Calu3 (cell line): ENCODE results near the gene CPNE5. TPM values are rescaled to one million over a fixed set of nuclear protein-coding genes. Genes with fewer than 3 reads are reported as not detected.

Experiments
- BruUV-seq: library from RNA; stranded (reverse); fragments of 400-500 nt; replicated peaks from 2 replicates; lab custom pipeline; 2021; lab: Mats Ljungman, UMichigan
- CTCF ChIA-PET: fragments of 300-600 bp; sonication (Branson Sonifier 250); formaldehyde crosslinking; loops from one replicate; lab custom pipeline; 2022; ENCODE audit warnings: antibody characterized with exemption; lab: Charles Lee
- DNase-seq: peaks from one replicate; pipeline ENCODE4 v3.0.0; 2022
- H3K27ac Mint-ChIP-seq: one replicate; pipeline ENCODE4 v1.8.0; 2022; ENCODE audit warnings: mixed read lengths; ENCODE audit not compliant: unreplicated experiment
- H3K27me3 Mint-ChIP-seq: one replicate; pipeline ENCODE4 v1.8.0; 2022; ENCODE audit warnings: mixed read lengths; ENCODE audit not compliant: unreplicated experiment
- H3K36me3 Mint-ChIP-seq: one replicate; pipeline ENCODE4 v1.8.0; 2022; ENCODE audit warnings: mild to moderate bottlenecking, moderate library complexity, mixed read lengths; ENCODE audit not compliant: insufficient read depth, unreplicated experiment
- H3K4me1 Mint-ChIP-seq: one replicate; pipeline ENCODE4 v1.8.0; 2022; ENCODE audit warnings: mild to moderate bottlenecking, low read depth, mixed read lengths; ENCODE audit not compliant: unreplicated experiment
- H3K4me3 Mint-ChIP-seq: one replicate; pipeline ENCODE4 v1.8.0; 2022; ENCODE audit warnings: mild to moderate bottlenecking, low read depth, moderate library complexity, mixed read lengths; ENCODE audit not compliant: unreplicated experiment
- H3K9me3 Mint-ChIP-seq: one replicate; pipeline ENCODE4 v1.8.0; 2022; ENCODE audit warnings: low read depth, mixed read lengths; ENCODE audit not compliant: unreplicated experiment
- intact Hi-C: fragments of 100-400 bp; cut with micrococcal nuclease; formaldehyde crosslinking; loops from one replicate; pipeline ENCODE4 v1.10.0; 2022; ENCODE audit not compliant: unreplicated experiment
- total RNA-seq: library from RNA; stranded (reverse); gene quantifications from 2 replicates; pipeline ENCODE4 v1.2.3, GENCODE V29; 2022
- TF ChIP-seq, protein P1 (sequence below): fragments of 200-600 bp; IDR thresholded peaks from one replicate; pipeline ENCODE4 v1.8.0; 2022; ENCODE audit warnings: antibody characterized with exemption; ENCODE audit not compliant: unreplicated experiment

CPNE5 gene
- total RNA-seq, 1 experiment from 2014 or later, result not detected

- CTCF ChIA-PET, result no interaction called here
- Mint-ChIP-seq H3K9me3 (no peaks in the 10 kb centered on the region), H3K36me3 (no peaks in the 10 kb centered on the region), H3K27ac (no peak overlapping the region), H3K27me3 (peaks cover 71% of the 10 kb centered on the region), H3K4me3 (no peak overlapping the region), H3K4me1 (peaks cover 9% of the 10 kb centered on the region)
- no TSS peak for BruUV-seq
- TF ChIP-seq, protein P1, sequence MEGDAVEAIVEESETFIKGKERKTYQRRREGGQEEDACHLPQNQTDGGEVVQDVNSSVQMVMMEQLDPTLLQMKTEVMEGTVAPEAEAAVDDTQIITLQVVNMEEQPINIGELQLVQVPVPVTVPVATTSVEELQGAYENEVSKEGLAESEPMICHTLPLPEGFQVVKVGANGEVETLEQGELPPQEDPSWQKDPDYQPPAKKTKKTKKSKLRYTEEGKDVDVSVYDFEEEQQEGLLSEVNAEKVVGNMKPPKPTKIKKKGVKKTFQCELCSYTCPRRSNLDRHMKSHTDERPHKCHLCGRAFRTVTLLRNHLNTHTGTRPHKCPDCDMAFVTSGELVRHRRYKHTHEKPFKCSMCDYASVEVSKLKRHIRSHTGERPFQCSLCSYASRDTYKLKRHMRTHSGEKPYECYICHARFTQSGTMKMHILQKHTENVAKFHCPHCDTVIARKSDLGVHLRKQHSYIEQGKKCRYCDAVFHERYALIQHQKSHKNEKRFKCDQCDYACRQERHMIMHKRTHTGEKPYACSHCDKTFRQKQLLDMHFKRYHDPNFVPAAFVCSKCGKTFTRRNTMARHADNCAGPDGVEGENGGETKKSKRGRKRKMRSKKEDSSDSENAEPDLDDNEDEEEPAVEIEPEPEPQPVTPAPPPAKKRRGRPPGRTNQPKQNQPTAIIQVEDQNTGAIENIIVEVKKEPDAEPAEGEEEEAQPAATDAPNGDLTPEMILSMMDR, result no peak
- no peak for DNase-seq
- intact Hi-C loops, result no loop called here
Measured at GRCh38 chr6:36788186-36788585, 51.1 kb downstream of the CPNE5 start.

DNA sequence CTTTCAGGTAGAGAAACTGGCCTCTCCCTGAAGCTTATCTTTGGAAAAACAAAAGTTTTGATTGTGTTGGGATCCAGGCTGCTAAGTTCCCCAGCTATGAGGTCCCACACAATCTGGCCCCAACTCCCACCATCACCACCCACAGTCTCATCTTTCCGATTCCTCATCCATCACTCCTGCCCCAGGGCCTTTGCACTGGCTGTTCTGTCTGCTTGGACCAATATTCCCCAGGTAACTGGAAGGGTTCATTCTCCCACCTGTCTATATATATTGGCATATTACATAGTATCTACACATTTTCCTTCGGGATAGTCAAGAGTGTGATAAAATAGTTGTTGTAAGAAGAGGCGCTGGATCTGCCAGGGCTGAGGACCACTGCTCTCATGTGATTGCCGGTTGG is 52.0 kb downstream of the CPNE5 start:
- no peak for DNase-seq
- H3K27ac Mint-ChIP-seq, result no peak overlapping the region
- H3K4me3 Mint-ChIP-seq, result no peak overlapping the region
- peaks cover 61% of the 10 kb centered on the region for H3K27me3 Mint-ChIP-seq
- CTCF ChIA-PET, result interaction anchor here (1.1 kb wide), 1 partner anchor 91 kb away, joined by 3 read pairs; no protein-coding TSS in a partner anchor
- no TSS peak for BruUV-seq
- intact Hi-C loops, result no loop called here
- no peaks in the 10 kb centered on the region for H3K9me3 Mint-ChIP-seq
- H3K4me1 Mint-ChIP-seq, result peaks cover 9% of the 10 kb centered on the region
- TF ChIP-seq, protein P1, result no peak
- no peaks in the 10 kb centered on the region for H3K36me3 Mint-ChIP-seq

DNA sequence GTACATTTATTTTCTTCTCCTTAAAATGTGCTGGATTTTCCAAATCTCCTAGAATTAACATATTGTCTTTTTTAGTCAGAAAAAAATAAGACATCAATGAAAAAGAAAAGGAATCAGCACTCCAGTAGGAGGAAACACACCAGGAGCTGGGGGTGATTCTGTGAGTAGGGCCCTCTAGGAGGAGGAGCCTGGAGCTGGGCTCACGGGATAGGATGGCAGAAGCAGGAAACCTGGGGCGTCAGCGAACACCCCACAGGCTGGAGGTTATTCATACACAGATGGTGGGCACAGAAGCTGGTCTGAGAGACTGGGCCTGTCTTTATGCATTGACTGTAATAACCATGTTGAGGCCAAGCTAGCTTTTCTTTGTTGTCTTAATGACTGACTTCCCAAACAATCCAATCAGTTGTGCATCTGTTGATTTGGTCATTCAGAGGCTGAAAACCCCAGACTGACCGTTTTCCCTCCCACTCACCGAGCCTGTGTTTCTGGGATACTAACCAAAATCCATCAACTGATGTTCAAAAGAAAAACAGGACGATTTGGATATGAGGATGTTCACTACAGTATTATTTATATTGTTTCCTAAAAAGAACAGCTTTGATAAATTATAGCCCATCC is 53.1 kb downstream of the CPNE5 start:
- BruUV-seq, result no TSS peak
- TF ChIP-seq, protein P1, result no peak

DNA sequence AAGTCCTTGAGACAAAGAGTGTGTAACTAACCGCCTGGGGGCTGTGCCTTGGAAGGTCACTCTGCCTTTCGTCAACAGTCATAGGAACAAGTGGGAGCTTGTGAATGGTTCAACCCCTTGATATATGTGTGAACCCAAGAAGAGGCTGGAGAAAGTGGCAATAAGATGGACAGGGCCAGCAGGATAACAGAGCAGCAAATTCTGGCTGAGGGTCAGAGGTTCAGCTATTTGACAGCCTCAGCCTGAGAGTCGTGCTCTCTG is 54.9 kb downstream of the CPNE5 start:
- H3K27me3 Mint-ChIP-seq, result peaks cover 50% of the 10 kb centered on the region
- TF ChIP-seq, protein P1, result no peak
- no peaks in the 10 kb centered on the region for H3K36me3 Mint-ChIP-seq
- intact Hi-C loops, result loop anchor here (5.0 kb wide), 1 partner anchor 68 kb away; no protein-coding TSS in a partner anchor
- CTCF ChIA-PET, result no interaction called here
- H3K4me1 Mint-ChIP-seq, result peaks cover 16% of the 10 kb centered on the region
- no peaks in the 10 kb centered on the region for H3K9me3 Mint-ChIP-seq
- no peak overlapping the region for H3K27ac Mint-ChIP-seq
- no peak overlapping the region for H3K4me3 Mint-ChIP-seq
- no TSS peak for BruUV-seq
- no peak for DNase-seq

More for the DNA sequence above, 53.1 kb downstream of the CPNE5 start:
- H3K27ac Mint-ChIP-seq, result no peak overlapping the region
- peaks cover 52% of the 10 kb centered on the region for H3K27me3 Mint-ChIP-seq
- H3K4me1 Mint-ChIP-seq, result peaks cover 9% of the 10 kb centered on the region
- intact Hi-C loops, result no loop called here
- no peak for DNase-seq
- no peaks in the 10 kb centered on the region for H3K9me3 Mint-ChIP-seq
- no peak overlapping the region for H3K4me3 Mint-ChIP-seq
- CTCF ChIA-PET, result interaction anchor here (0.6 to 1.1 kb wide), 2 partner anchors 24 to 92 kb away, joined by 3 read pairs; no protein-coding TSS in a partner anchor
- H3K36me3 Mint-ChIP-seq, result no peaks in the 10 kb centered on the region
